ENCODE measurements around the gene CCDC102A. TPM values are rescaled to one million over a fixed set of nuclear protein-coding genes. Genes with fewer than 3 reads are reported as not detected.

Gene CCDC102A
- total RNA-seq, 1 experiment from 2014 or later: 4.5 TPM

DNA sequence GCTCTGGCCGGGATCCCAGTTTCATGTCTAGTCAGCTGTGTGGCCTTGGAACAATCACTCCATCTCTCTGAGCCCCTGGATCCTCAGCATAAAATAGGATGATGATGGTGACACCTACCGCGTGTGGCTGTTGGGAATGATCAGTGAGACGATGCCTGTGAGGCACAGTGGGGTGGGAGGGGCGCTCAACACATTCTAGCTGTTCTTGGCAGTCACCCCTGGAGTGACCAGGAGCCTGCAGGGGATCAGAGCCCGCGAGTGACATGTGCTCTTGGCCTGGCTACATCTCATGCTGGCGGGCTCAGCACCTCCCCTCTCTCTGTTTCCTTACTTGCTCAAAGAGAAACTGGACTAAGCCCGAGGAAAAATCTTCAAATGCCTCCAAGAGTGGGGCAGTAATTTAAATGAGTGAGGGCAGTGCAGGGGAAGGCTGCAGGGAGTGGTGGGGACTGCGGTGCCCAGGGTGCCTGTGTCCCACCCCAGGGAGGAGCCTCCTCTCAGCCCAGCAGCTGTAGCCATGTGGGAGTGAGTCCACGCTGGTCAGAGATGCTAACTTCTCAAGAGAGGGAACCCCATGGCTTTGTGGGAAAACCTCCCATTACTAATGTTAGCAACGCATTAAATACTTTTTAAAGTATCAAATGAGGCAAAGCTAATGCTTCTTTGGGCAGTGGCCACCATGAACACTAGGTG lies 27.0 kb downstream of the CCDC102A start:
- no peak overlapping the region for H3K27ac ChIP-seq (ENCODE audit: low read depth, low read length)
- ChIA-PET RAD21 (ENCODE audit: low non-redundant PET in 1 of 2, low total read pairs in 2 of 2, uncharacterized antibody in 2 of 2, unreplicated experiment in 2 of 2) (no interaction called here), POLR2A (no interaction called here), CTCF (interaction anchor here (1.0 kb wide), 1 partner anchor 11 kb away, joined by 4 read pairs; no protein-coding TSS in a partner anchor)
- intact Hi-C loops (cut with micrococcal nuclease): no loop called here
- H3K9ac ChIP-seq (ENCODE audit: low read length): no peak overlapping the region
- ATAC-seq: peak; percentile 33; the same call in 1 of the 2 replicates
- DNase-seq (ENCODE audit: low read depth, low spot score): no peak
- TF ChIP-seq FOSL1 (IDR thresholded peaks at IDR 0.05; ENCODE audit: low read depth): no peak
- no peak for TF ChIP-seq ZNF274 (IDR thresholded peaks at IDR 0.05; ENCODE audit: low read depth, low read length)
- no peak for TF ChIP-seq CEBPB (IDR thresholded peaks at IDR 0.05; ENCODE audit: low read depth)
- no peak for TF ChIP-seq SRF (IDR thresholded peaks at IDR 0.05; ENCODE audit: low read depth)
- TF ChIP-seq, protein P1, sequence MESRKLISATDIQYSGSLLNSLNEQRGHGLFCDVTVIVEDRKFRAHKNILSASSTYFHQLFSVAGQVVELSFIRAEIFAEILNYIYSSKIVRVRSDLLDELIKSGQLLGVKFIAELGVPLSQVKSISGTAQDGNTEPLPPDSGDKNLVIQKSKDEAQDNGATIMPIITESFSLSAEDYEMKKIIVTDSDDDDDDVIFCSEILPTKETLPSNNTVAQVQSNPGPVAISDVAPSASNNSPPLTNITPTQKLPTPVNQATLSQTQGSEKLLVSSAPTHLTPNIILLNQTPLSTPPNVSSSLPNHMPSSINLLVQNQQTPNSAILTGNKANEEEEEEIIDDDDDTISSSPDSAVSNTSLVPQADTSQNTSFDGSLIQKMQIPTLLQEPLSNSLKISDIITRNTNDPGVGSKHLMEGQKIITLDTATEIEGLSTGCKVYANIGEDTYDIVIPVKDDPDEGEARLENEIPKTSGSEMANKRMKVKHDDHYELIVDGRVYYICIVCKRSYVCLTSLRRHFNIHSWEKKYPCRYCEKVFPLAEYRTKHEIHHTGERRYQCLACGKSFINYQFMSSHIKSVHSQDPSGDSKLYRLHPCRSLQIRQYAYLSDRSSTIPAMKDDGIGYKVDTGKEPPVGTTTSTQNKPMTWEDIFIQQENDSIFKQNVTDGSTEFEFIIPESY (IDR thresholded peaks at IDR 0.05; ENCODE audit: extremely low read depth, insufficient replicate concordance, low read length): no peak
- TF ChIP-seq TCF7L2 (IDR thresholded peaks at IDR 0.05; ENCODE audit: borderline replicate concordance, extremely low read depth, insufficient read depth, insufficient read length): no peak
- no peak for TF ChIP-seq EZH2 (IDR thresholded peaks at IDR 0.05)
- TF ChIP-seq, protein P2, sequence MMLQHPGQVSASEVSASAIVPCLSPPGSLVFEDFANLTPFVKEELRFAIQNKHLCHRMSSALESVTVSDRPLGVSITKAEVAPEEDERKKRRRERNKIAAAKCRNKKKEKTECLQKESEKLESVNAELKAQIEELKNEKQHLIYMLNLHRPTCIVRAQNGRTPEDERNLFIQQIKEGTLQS (IDR thresholded peaks at IDR 0.05): no peak
- no peak for TF ChIP-seq EGR1 (IDR thresholded peaks at IDR 0.05; ENCODE audit: low read depth)
- TF ChIP-seq, protein P3, sequence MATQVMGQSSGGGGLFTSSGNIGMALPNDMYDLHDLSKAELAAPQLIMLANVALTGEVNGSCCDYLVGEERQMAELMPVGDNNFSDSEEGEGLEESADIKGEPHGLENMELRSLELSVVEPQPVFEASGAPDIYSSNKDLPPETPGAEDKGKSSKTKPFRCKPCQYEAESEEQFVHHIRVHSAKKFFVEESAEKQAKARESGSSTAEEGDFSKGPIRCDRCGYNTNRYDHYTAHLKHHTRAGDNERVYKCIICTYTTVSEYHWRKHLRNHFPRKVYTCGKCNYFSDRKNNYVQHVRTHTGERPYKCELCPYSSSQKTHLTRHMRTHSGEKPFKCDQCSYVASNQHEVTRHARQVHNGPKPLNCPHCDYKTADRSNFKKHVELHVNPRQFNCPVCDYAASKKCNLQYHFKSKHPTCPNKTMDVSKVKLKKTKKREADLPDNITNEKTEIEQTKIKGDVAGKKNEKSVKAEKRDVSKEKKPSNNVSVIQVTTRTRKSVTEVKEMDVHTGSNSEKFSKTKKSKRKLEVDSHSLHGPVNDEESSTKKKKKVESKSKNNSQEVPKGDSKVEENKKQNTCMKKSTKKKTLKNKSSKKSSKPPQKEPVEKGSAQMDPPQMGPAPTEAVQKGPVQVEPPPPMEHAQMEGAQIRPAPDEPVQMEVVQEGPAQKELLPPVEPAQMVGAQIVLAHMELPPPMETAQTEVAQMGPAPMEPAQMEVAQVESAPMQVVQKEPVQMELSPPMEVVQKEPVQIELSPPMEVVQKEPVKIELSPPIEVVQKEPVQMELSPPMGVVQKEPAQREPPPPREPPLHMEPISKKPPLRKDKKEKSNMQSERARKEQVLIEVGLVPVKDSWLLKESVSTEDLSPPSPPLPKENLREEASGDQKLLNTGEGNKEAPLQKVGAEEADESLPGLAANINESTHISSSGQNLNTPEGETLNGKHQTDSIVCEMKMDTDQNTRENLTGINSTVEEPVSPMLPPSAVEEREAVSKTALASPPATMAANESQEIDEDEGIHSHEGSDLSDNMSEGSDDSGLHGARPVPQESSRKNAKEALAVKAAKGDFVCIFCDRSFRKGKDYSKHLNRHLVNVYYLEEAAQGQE (IDR thresholded peaks at IDR 0.05; ENCODE audit: low read depth): no peak
- TF ChIP-seq CBX3 (IDR thresholded peaks at IDR 0.05; ENCODE audit: low read depth): no peak
- TF ChIP-seq ZFX (IDR thresholded peaks at IDR 0.05): no peak
- TF ChIP-seq SIN3A (IDR thresholded peaks at IDR 0.05; ENCODE audit: low read depth): no peak
- TF ChIP-seq POLR2A (IDR thresholded peaks at IDR 0.05; ENCODE audit: borderline replicate concordance, extremely low read depth, insufficient read depth, insufficient read length): no peak
- no peak for TF ChIP-seq RAD21 (IDR thresholded peaks at IDR 0.05; ENCODE audit: low read depth)
- TF ChIP-seq ELF1 (IDR thresholded peaks at IDR 0.05; ENCODE audit: borderline replicate concordance, low read depth): no peak
- no peak for TF ChIP-seq JUND (IDR thresholded peaks at IDR 0.05)
- TF ChIP-seq YY1 (IDR thresholded peaks at IDR 0.05; ENCODE audit: extremely low read depth, insufficient replicate concordance, low read depth, low read length): no peak
- no peak for TF ChIP-seq POLR2AphosphoS5 (IDR thresholded peaks at IDR 0.05; ENCODE audit: low read depth, low read length)
- H3K27me3 ChIP-seq (ENCODE audit: insufficient read depth, low read length): no peaks in the 10 kb centered on the region
- H3K36me3 ChIP-seq (ENCODE audit: control insufficient read depth in 1 of 2, insufficient read depth in 2 of 2, low read length in 2 of 2): no peaks in the 10 kb centered on the region
- H3K4me3 ChIP-seq (replicated peaks in 1 of 2; ENCODE audit: low read depth in 1 of 2, low read length in 2 of 2): no peak overlapping the region
- H3K79me2 ChIP-seq (ENCODE audit: insufficient read depth, low read length): no peaks in the 10 kb centered on the region
- H3K9me3 ChIP-seq (ENCODE audit: control insufficient read depth in 1 of 2, insufficient read depth in 1 of 2, low read depth in 1 of 2, low read length in 2 of 2): no peaks in the 10 kb centered on the region
- H2AFZ ChIP-seq (ENCODE audit: low read depth, low read length, poor library complexity, severe bottlenecking): no peak overlapping the region
- H3K4me1 ChIP-seq (ENCODE audit: control insufficient read depth in 1 of 2, insufficient read depth in 2 of 2, low read length in 2 of 2): no peaks in the 10 kb centered on the region
- no peaks in the 10 kb centered on the region for H3K9me2 ChIP-seq (ENCODE audit: insufficient read depth)
- no peaks in the 10 kb centered on the region for H4K20me1 ChIP-seq (ENCODE audit: insufficient read depth)
- BruUV-seq (replicated peaks): no TSS peak
- H3K4me2 ChIP-seq (ENCODE audit: low read length): no peak overlapping the region

Data from HCT116 (cell line).